CD4-positive, CD25-positive, alpha-beta regulatory T cell (primary cell): ENCODE results near the gene CDCP2. TPM values are rescaled to one million over a fixed set of nuclear protein-coding genes. Genes with fewer than 3 reads are reported as not detected.
A peak's percentile ranks its signal among the peaks of the same experiment; 100 is the strongest.
"Not testable (repeated sequence)": the region's sequence is repeated elsewhere in the genome, so short reads cannot be mapped to it uniquely, and the experiment has no call there.

Experiments used
- ATAC-seq, 2 donors: fragments of 150-1000 bp; cut with Tn5 transposase; one replicate each; pipeline ENCODE4 v1.10.0; 2021; ENCODE audit warnings: low read depth in 2 of 2, moderate number of reproducible peaks in 2 of 2, moderate library complexity in 1 of 2
- DNase-seq, 3 donors: peaks; one replicate each; pipeline versions ENCODE4 v3.0.0 to v3.0.0-alpha.2; 2012 to 2022; ENCODE audit warnings: mixed read lengths in 1 of 3
- H3K27ac ChIP-seq: one replicate; pipeline ENCODE4 v1.7.0; 2013; ENCODE audit warnings: mild to moderate bottlenecking, low read length; ENCODE audit not compliant: insufficient read depth, poor library complexity, severe bottlenecking
- H3K27me3 ChIP-seq: one replicate; pipeline ENCODE4 v1.7.0; 2013; ENCODE audit warnings: low read length; ENCODE audit not compliant: control insufficient read depth, insufficient read depth
- H3K36me3 ChIP-seq: one replicate; pipeline ENCODE4 v1.7.0; 2013; ENCODE audit warnings: mild to moderate bottlenecking, low read length, moderate library complexity; ENCODE audit not compliant: control insufficient read depth, insufficient read depth
- H3K4me1 ChIP-seq: 2 replicates; pipeline ENCODE4 v1.7.0; 2013; ENCODE audit warnings: mild to moderate bottlenecking, low read length; ENCODE audit not compliant: insufficient read depth, control insufficient read depth, poor library complexity, severe bottlenecking
- H3K4me3 ChIP-seq: one replicate; pipeline ENCODE4 v1.7.0; 2013; ENCODE audit warnings: low read depth, mild to moderate bottlenecking, low read length, moderate library complexity
- H3K9me3 ChIP-seq, 2 experiments: 1 replicate in 1 of 2; 2 replicates in 1 of 2; pipeline ENCODE4 v1.7.0; 2013; ENCODE audit warnings: low read length in 2 of 2, mild to moderate bottlenecking in 1 of 2, moderate library complexity in 1 of 2; ENCODE audit not compliant: control insufficient read depth in 2 of 2
- H3K27ac Mint-ChIP-seq, 3 donors: one replicate each; pipeline ENCODE4 v1.8.0; 2020 to 2022; ENCODE audit warnings: mild to moderate bottlenecking in 3 of 3, mixed read lengths in 3 of 3, moderate library complexity in 2 of 3
- H3K27me3 Mint-ChIP-seq: one replicate; pipeline ENCODE4 v1.8.0; 2022; ENCODE audit warnings: mild to moderate bottlenecking, mixed read lengths
- H3K36me3 Mint-ChIP-seq: one replicate; pipeline ENCODE4 v1.8.0; 2020; ENCODE audit warnings: mixed read lengths
- H3K4me1 Mint-ChIP-seq, 4 donors: one replicate each; pipeline ENCODE4 v1.8.0; 2020 to 2022; ENCODE audit warnings: mixed read lengths in 4 of 4, mild to moderate bottlenecking in 1 of 4
- H3K4me3 Mint-ChIP-seq, 4 donors: one replicate each; pipeline ENCODE4 v1.8.0; 2020 to 2022; ENCODE audit warnings: mild to moderate bottlenecking in 4 of 4, mixed read lengths in 4 of 4, moderate library complexity in 3 of 4
- H3K9me3 Mint-ChIP-seq, 7 donors: one replicate each; pipeline ENCODE4 v1.8.0; 2020 to 2022; ENCODE audit warnings: mixed read lengths in 7 of 7, mild to moderate bottlenecking in 3 of 7, moderate library complexity in 2 of 7
- polyA plus RNA-seq, 4 donors: library from polyadenylated mRNA; unstranded; fragments of 300-500 nt; fragmentation: Illumina TruSeq; gene quantifications; one replicate each; pipeline ENCODE4 v1.2.3, GENCODE V29; 2021
- total RNA-seq: library from RNA; stranded (reverse); gene quantifications from one replicate; pipeline ENCODE4 v1.2.3, GENCODE V29; 2022

Gene CDCP2
- total and polyA plus RNA-seq, 5 donors from 2014 or later = 0.15 TPM; not detected in 4

GRCh38 chr1:54166357-54166756, 13.6 kb upstream of the CDCP2 start:
- H3K9me3 Mint-ChIP-seq, H3K27ac ChIP-seq, H3K27me3 ChIP-seq, H3K4me3 ChIP-seq, H3K36me3 ChIP-seq, DNase-seq, H3K4me3 Mint-ChIP-seq, H3K4me1 Mint-ChIP-seq, ATAC-seq, H3K27me3 Mint-ChIP-seq, H3K9me3 ChIP-seq, H3K27ac Mint-ChIP-seq, H3K4me1 ChIP-seq: not testable (repeated sequence)
- H3K36me3 Mint-ChIP-seq = peaks cover 11% of the 10 kb centered on the region

- H3K27me3 Mint-ChIP-seq = peaks cover 4% of the 10 kb centered on the region
- no peaks in the 10 kb centered on the region for H3K4me1 Mint-ChIP-seq
- no peaks in the 10 kb centered on the region for H3K9me3 Mint-ChIP-seq
- no peaks in the 10 kb centered on the region for H3K27me3 ChIP-seq
- no peaks in the 10 kb centered on the region for H3K36me3 ChIP-seq
- H3K4me3 Mint-ChIP-seq = no peak overlapping the region
- H3K27ac Mint-ChIP-seq = no peak overlapping the region
- no peak for ATAC-seq
- no peak overlapping the region for H3K27ac ChIP-seq
- H3K4me3 ChIP-seq = no peak overlapping the region
- H3K9me3 ChIP-seq = no peaks in the 10 kb centered on the region
- no peak for DNase-seq
- H3K36me3 Mint-ChIP-seq = peaks cover 7% of the 10 kb centered on the region
- no peaks in the 10 kb centered on the region for H3K4me1 ChIP-seq
These were observed 12.3 kb upstream of the CDCP2 start for GRCh38 chr1:54165146-54165545.

- H3K4me1 ChIP-seq = no peaks in the 10 kb centered on the region
- no peaks in the 10 kb centered on the region for H3K9me3 Mint-ChIP-seq
- no peaks in the 10 kb centered on the region for H3K9me3 ChIP-seq
- peak overlapping the region in 1 of 3 donors; percentile 53 for H3K27ac Mint-ChIP-seq
- H3K4me3 Mint-ChIP-seq = no peak overlapping the region
- no peaks in the 10 kb centered on the region for H3K4me1 Mint-ChIP-seq
- DNase-seq = no peak
- H3K4me3 ChIP-seq = no peak overlapping the region
- H3K27ac ChIP-seq = no peak overlapping the region
- no peak for ATAC-seq
- H3K27me3 Mint-ChIP-seq = peaks cover 4% of the 10 kb centered on the region
- no peaks in the 10 kb centered on the region for H3K36me3 ChIP-seq
- H3K27me3 ChIP-seq = no peaks in the 10 kb centered on the region
- H3K36me3 Mint-ChIP-seq = peaks cover 7% of the 10 kb centered on the region
These were observed 10.8 kb upstream of the CDCP2 start for GRCh38 chr1:54163573-54163972.

GRCh38 chr1:54163051-54163450, 10.3 kb upstream of the CDCP2 start:
- Mint-ChIP-seq H3K4me3 (no peak overlapping the region), H3K9me3 (no peaks in the 10 kb centered on the region), H3K27ac (no peak overlapping the region), H3K27me3 (peaks cover 4% of the 10 kb centered on the region), H3K36me3 (peaks cover 7% of the 10 kb centered on the region), H3K4me1 (no peaks in the 10 kb centered on the region)
- Histone ChIP-seq H3K27ac (no peak overlapping the region), H3K4me1 (no peaks in the 10 kb centered on the region), H3K4me3 (no peak overlapping the region), H3K9me3 (no peaks in the 10 kb centered on the region), H3K36me3 (no peaks in the 10 kb centered on the region), H3K27me3 (no peaks in the 10 kb centered on the region)
- DNase-seq (no peak), ATAC-seq (no peak)

GRCh38 chr1:54161495-54162168, 8.8 kb upstream of the CDCP2 start:
- no peak for DNase-seq
- Mint-ChIP-seq H3K9me3 (no peaks in the 10 kb centered on the region), H3K36me3 (peaks cover 7% of the 10 kb centered on the region), H3K27me3 (peaks cover 4% of the 10 kb centered on the region), H3K27ac (no peak overlapping the region), H3K4me3 (no peak overlapping the region), H3K4me1 (no peaks in the 10 kb centered on the region)
- ATAC-seq = no peak
- H3K4me1 ChIP-seq = no peaks in the 10 kb centered on the region
- H3K27me3 ChIP-seq = no peaks in the 10 kb centered on the region
- no peak overlapping the region for H3K4me3 ChIP-seq
- no peaks in the 10 kb centered on the region for H3K9me3 ChIP-seq
- H3K36me3 ChIP-seq = no peaks in the 10 kb centered on the region
- no peak overlapping the region for H3K27ac ChIP-seq

GRCh38 chr1:54160351-54160750, 7.6 kb upstream of the CDCP2 start:
- Histone ChIP-seq H3K4me3 (no peak overlapping the region), H3K27ac (no peak overlapping the region), H3K27me3 (no peaks in the 10 kb centered on the region), H3K36me3 (no peaks in the 10 kb centered on the region), H3K9me3 (no peaks in the 10 kb centered on the region), H3K4me1 (no peaks in the 10 kb centered on the region)
- H3K4me3 Mint-ChIP-seq = no peak overlapping the region
- H3K9me3 Mint-ChIP-seq = no peaks in the 10 kb centered on the region
- DNase-seq (no peak), ATAC-seq (no peak)
- H3K36me3 Mint-ChIP-seq = peaks cover 4% of the 10 kb centered on the region
- H3K27me3 Mint-ChIP-seq = peaks cover 4% of the 10 kb centered on the region
- H3K27ac Mint-ChIP-seq = no peak overlapping the region
- no peaks in the 10 kb centered on the region for H3K4me1 Mint-ChIP-seq

- Mint-ChIP-seq H3K27ac (no peak overlapping the region), H3K27me3 (peaks cover 4% of the 10 kb centered on the region)
- DNase-seq = no peak
These were observed 7.0 kb upstream of the CDCP2 start for GRCh38 chr1:54159733-54160316.

GRCh38 chr1:54158071-54158470, 5.3 kb upstream of the CDCP2 start:
- H3K27ac ChIP-seq = no peak overlapping the region
- no peak overlapping the region for H3K4me3 Mint-ChIP-seq
- H3K36me3 Mint-ChIP-seq = no peaks in the 10 kb centered on the region
- ATAC-seq (no peak), DNase-seq (no peak)
- H3K27me3 ChIP-seq = no peaks in the 10 kb centered on the region
- no peaks in the 10 kb centered on the region for H3K4me1 ChIP-seq
- no peak overlapping the region for H3K27ac Mint-ChIP-seq
- no peak overlapping the region for H3K4me3 ChIP-seq
- no peaks in the 10 kb centered on the region for H3K4me1 Mint-ChIP-seq
- peaks cover 4% of the 10 kb centered on the region for H3K27me3 Mint-ChIP-seq
- H3K36me3 ChIP-seq = no peaks in the 10 kb centered on the region
- no peaks in the 10 kb centered on the region for H3K9me3 ChIP-seq
- no peaks in the 10 kb centered on the region for H3K9me3 Mint-ChIP-seq

More at GRCh38 chr1:54159733-54160316, 7.0 kb upstream of the CDCP2 start:
- no peak for ATAC-seq
- H3K36me3 Mint-ChIP-seq = peaks cover 3% of the 10 kb centered on the region
- no peak overlapping the region for H3K4me3 Mint-ChIP-seq
- Histone ChIP-seq H3K4me3 (no peak overlapping the region), H3K27me3 (no peaks in the 10 kb centered on the region), H3K27ac (no peak overlapping the region), H3K9me3 (no peaks in the 10 kb centered on the region), H3K36me3 (no peaks in the 10 kb centered on the region), H3K4me1 (no peaks in the 10 kb centered on the region)
- no peaks in the 10 kb centered on the region for H3K9me3 Mint-ChIP-seq
- H3K4me1 Mint-ChIP-seq = no peaks in the 10 kb centered on the region
